Measurements from ENCODE around the gene ARHGAP25.
A peak's percentile ranks its signal among the peaks of the same experiment; 100 is the strongest.

Gene ARHGAP25

DNA sequence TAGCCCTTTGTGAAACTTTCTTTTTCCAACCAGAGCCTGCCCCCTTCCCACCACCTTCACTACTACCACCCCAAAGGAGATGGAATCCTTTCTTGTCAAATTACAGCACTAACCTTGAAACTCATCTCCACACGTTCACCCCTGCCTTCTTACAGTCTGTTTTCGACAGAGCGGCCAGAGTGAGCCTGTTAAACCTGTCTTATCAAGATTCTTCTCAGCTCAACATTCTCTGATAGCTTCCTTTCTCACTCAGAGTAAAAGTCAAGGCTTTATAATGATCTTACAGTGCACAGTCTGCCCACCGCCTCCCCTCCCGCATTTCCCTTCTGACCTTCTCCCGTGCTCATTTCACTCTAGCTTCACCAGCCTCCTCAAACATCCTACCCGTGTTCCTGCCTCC is 56.0 kb downstream of the ARHGAP25 start:
- H3K4me3 ChIP-seq (ENCODE audit: low read depth, low read length), result no peak overlapping the region
- TF ChIP-seq CTCF (IDR thresholded peaks at IDR 0.05; ENCODE audit: insufficient read depth, low read depth, low read length, missing control alignments), result no peak
- no peak for DNase-seq (ENCODE audit: low read depth)

GRCh38 chr2:68791914-68792313 is 57.3 kb downstream of the ARHGAP25 start:
- TF ChIP-seq CTCF (IDR thresholded peaks at IDR 0.05; ENCODE audit: insufficient read depth, low read depth, low read length, missing control alignments), result no peak
- DNase-seq (ENCODE audit: low read depth), result no peak
- no peak overlapping the region for H3K4me3 ChIP-seq (ENCODE audit: low read depth, low read length)

GRCh38 chr2:68792751-68793150 is 58.1 kb downstream of the ARHGAP25 start:
- no peak overlapping the region for H3K4me3 ChIP-seq (ENCODE audit: low read depth, low read length)
- DNase-seq (ENCODE audit: low read depth), result no peak
- no peak for TF ChIP-seq CTCF (IDR thresholded peaks at IDR 0.05; ENCODE audit: insufficient read depth, low read depth, low read length, missing control alignments)

DNA sequence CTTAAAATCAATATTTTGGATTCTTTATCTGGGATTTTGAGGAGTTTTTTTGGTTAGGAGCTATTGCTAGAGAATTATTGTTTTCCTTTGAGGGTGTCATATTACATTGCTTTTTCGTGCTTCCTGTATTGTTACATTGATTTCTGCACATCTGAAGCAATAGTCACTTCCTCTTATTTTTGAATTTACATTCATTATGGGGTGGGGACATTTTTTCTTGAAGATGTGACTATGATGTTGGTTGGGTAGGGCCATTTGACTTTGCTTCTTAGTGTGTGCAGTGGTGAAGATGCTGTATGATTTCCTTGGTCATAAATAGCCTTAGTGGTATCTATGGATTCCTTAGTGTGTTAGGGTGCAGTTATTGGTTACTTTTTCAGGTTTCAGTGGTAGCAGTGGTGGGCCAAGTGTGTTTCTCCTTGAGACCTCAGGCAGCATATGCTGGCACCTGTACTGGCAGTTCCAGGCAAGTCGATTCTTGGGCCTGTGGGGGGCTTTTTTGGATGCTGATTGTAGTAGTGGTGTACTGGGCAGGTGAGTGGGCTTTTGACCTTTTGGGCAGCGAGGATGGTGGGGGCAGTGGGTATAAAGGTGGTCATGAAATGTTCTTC is 61.8 kb downstream of the ARHGAP25 start:
- DNase-seq (ENCODE audit: low read depth), result peak; percentile 41
- no peak overlapping the region for H3K4me3 ChIP-seq (ENCODE audit: low read depth, low read length)
- no peak for TF ChIP-seq CTCF (IDR thresholded peaks at IDR 0.05; ENCODE audit: insufficient read depth, low read depth, low read length, missing control alignments)

- no peak for TF ChIP-seq CTCF (IDR thresholded peaks at IDR 0.05; ENCODE audit: insufficient read depth, low read depth, low read length, missing control alignments)
- no peak overlapping the region for H3K4me3 ChIP-seq (ENCODE audit: low read depth, low read length)
- no peak for DNase-seq (ENCODE audit: low read depth)
Measured at GRCh38 chr2:68798569-68798968, 64.0 kb downstream of the ARHGAP25 start.

- no peak overlapping the region for H3K4me3 ChIP-seq (ENCODE audit: low read depth, low read length)
- DNase-seq (ENCODE audit: low read depth), result no peak
- no peak for TF ChIP-seq CTCF (IDR thresholded peaks at IDR 0.05; ENCODE audit: insufficient read depth, low read depth, low read length, missing control alignments)
Measured at GRCh38 chr2:68799140-68800026, 64.8 kb downstream of the ARHGAP25 start.

Data from GM12865 (cell line).